Measurements from ENCODE around the gene RAB15.

The RAB15 gene

GRCh38 chr14:64970041-64970440 lies 2.1 kb downstream of the RAB15 start:
- Histone ChIP-seq H3K79me2 (ENCODE audit: control insufficient read depth, insufficient read depth, low read length, unreplicated experiment) (no peaks in the 10 kb centered on the region), H3K27me3 (ENCODE audit: insufficient read depth, low read length) (no peaks in the 10 kb centered on the region), H3K4me1 (ENCODE audit: control insufficient read depth, insufficient read depth, low read length, unreplicated experiment) (no peaks in the 10 kb centered on the region), H2AFZ (ENCODE audit: low read length, unreplicated experiment) (no peak overlapping the region), H3K36me3 (ENCODE audit: insufficient read depth, low read length) (no peaks in the 10 kb centered on the region), H3K4me3 (ENCODE audit: low read depth, low read length) (no peak overlapping the region), H3K27ac (ENCODE audit: low read depth, low read length) (no peak overlapping the region)

GRCh38 chr14:64968651-64969050 lies 3.5 kb downstream of the RAB15 start:
- H3K4me3 ChIP-seq (ENCODE audit: low read depth, low read length), result no peak overlapping the region
- H3K4me1 ChIP-seq (ENCODE audit: control insufficient read depth, insufficient read depth, low read length, unreplicated experiment), result no peaks in the 10 kb centered on the region
- no peaks in the 10 kb centered on the region for H3K36me3 ChIP-seq (ENCODE audit: insufficient read depth, low read length)
- H3K79me2 ChIP-seq (ENCODE audit: control insufficient read depth, insufficient read depth, low read length, unreplicated experiment), result no peaks in the 10 kb centered on the region
- H3K27me3 ChIP-seq (ENCODE audit: insufficient read depth, low read length), result no peaks in the 10 kb centered on the region
- H3K27ac ChIP-seq (ENCODE audit: low read depth, low read length), result no peak overlapping the region
- H2AFZ ChIP-seq (ENCODE audit: low read length, unreplicated experiment), result no peak overlapping the region

GRCh38 chr14:64968167-64968566 lies 4.0 kb downstream of the RAB15 start:
- Histone ChIP-seq H3K36me3 (ENCODE audit: insufficient read depth, low read length) (no peaks in the 10 kb centered on the region), H3K4me3 (ENCODE audit: low read depth, low read length) (no peak overlapping the region), H2AFZ (ENCODE audit: low read length, unreplicated experiment) (no peak overlapping the region), H3K27ac (ENCODE audit: low read depth, low read length) (no peak overlapping the region), H3K4me1 (ENCODE audit: control insufficient read depth, insufficient read depth, low read length, unreplicated experiment) (no peaks in the 10 kb centered on the region), H3K79me2 (ENCODE audit: control insufficient read depth, insufficient read depth, low read length, unreplicated experiment) (no peaks in the 10 kb centered on the region), H3K27me3 (ENCODE audit: insufficient read depth, low read length) (no peaks in the 10 kb centered on the region)

- Histone ChIP-seq H3K27ac (ENCODE audit: low read depth, low read length) (no peak overlapping the region), H3K27me3 (ENCODE audit: insufficient read depth, low read length) (no peaks in the 10 kb centered on the region), H3K79me2 (ENCODE audit: control insufficient read depth, insufficient read depth, low read length, unreplicated experiment) (no peaks in the 10 kb centered on the region), H3K4me1 (ENCODE audit: control insufficient read depth, insufficient read depth, low read length, unreplicated experiment) (no peaks in the 10 kb centered on the region), H3K36me3 (ENCODE audit: insufficient read depth, low read length) (no peaks in the 10 kb centered on the region), H2AFZ (ENCODE audit: low read length, unreplicated experiment) (no peak overlapping the region), H3K4me3 (ENCODE audit: low read depth, low read length) (no peak overlapping the region)
Measured at GRCh38 chr14:64966976-64967375, 5.2 kb downstream of the RAB15 start.

- Histone ChIP-seq H3K27me3 (ENCODE audit: insufficient read depth, low read length) (no peaks in the 10 kb centered on the region), H3K79me2 (ENCODE audit: control insufficient read depth, insufficient read depth, low read length, unreplicated experiment) (no peaks in the 10 kb centered on the region), H3K4me3 (ENCODE audit: low read depth, low read length) (no peak overlapping the region), H2AFZ (ENCODE audit: low read length, unreplicated experiment) (no peak overlapping the region), H3K4me1 (ENCODE audit: control insufficient read depth, insufficient read depth, low read length, unreplicated experiment) (no peaks in the 10 kb centered on the region), H3K36me3 (ENCODE audit: insufficient read depth, low read length) (no peaks in the 10 kb centered on the region), H3K27ac (ENCODE audit: low read depth, low read length) (no peak overlapping the region)
Measured at GRCh38 chr14:64965356-64966000, 6.7 kb downstream of the RAB15 start.

GRCh38 chr14:64963611-64964010 lies 8.5 kb downstream of the RAB15 start:
- H3K4me1 ChIP-seq (ENCODE audit: control insufficient read depth, insufficient read depth, low read length, unreplicated experiment), result no peaks in the 10 kb centered on the region
- H3K27me3 ChIP-seq (ENCODE audit: insufficient read depth, low read length), result no peaks in the 10 kb centered on the region
- H3K27ac ChIP-seq (ENCODE audit: low read depth, low read length), result no peak overlapping the region
- no peaks in the 10 kb centered on the region for H3K79me2 ChIP-seq (ENCODE audit: control insufficient read depth, insufficient read depth, low read length, unreplicated experiment)
- no peak overlapping the region for H3K4me3 ChIP-seq (ENCODE audit: low read depth, low read length)
- H3K36me3 ChIP-seq (ENCODE audit: insufficient read depth, low read length), result no peaks in the 10 kb centered on the region
- H2AFZ ChIP-seq (ENCODE audit: low read length, unreplicated experiment), result no peak overlapping the region

GRCh38 chr14:64960762-64961276 lies 11.3 kb downstream of the RAB15 start:
- H3K79me2 ChIP-seq (ENCODE audit: control insufficient read depth, insufficient read depth, low read length, unreplicated experiment), result no peaks in the 10 kb centered on the region
- H3K4me3 ChIP-seq (ENCODE audit: low read depth, low read length), result no peak overlapping the region

GRCh38 chr14:64958743-64959142 lies 13.4 kb downstream of the RAB15 start:
- H3K27me3 ChIP-seq (ENCODE audit: insufficient read depth, low read length), result no peaks in the 10 kb centered on the region
- no peaks in the 10 kb centered on the region for H3K4me1 ChIP-seq (ENCODE audit: control insufficient read depth, insufficient read depth, low read length, unreplicated experiment)

More at GRCh38 chr14:64960762-64961276, 11.3 kb downstream of the RAB15 start:
- Histone ChIP-seq H3K4me1 (ENCODE audit: control insufficient read depth, insufficient read depth, low read length, unreplicated experiment) (no peaks in the 10 kb centered on the region), H3K27ac (ENCODE audit: low read depth, low read length) (no peak overlapping the region), H3K27me3 (ENCODE audit: insufficient read depth, low read length) (no peaks in the 10 kb centered on the region), H3K36me3 (ENCODE audit: insufficient read depth, low read length) (no peaks in the 10 kb centered on the region), H2AFZ (ENCODE audit: low read length, unreplicated experiment) (no peak overlapping the region)

GRCh38 chr14:64958201-64958600 lies 13.9 kb downstream of the RAB15 start:
- Histone ChIP-seq H3K79me2 (ENCODE audit: control insufficient read depth, insufficient read depth, low read length, unreplicated experiment) (no peaks in the 10 kb centered on the region), H3K36me3 (ENCODE audit: insufficient read depth, low read length) (no peaks in the 10 kb centered on the region), H3K27ac (ENCODE audit: low read depth, low read length) (no peak overlapping the region), H3K27me3 (ENCODE audit: insufficient read depth, low read length) (no peaks in the 10 kb centered on the region), H3K4me1 (ENCODE audit: control insufficient read depth, insufficient read depth, low read length, unreplicated experiment) (no peaks in the 10 kb centered on the region), H3K4me3 (ENCODE audit: low read depth, low read length) (no peak overlapping the region), H2AFZ (ENCODE audit: low read length, unreplicated experiment) (no peak overlapping the region)

More at GRCh38 chr14:64958743-64959142, 13.4 kb downstream of the RAB15 start:
- no peak overlapping the region for H3K4me3 ChIP-seq (ENCODE audit: low read depth, low read length)
- H2AFZ ChIP-seq (ENCODE audit: low read length, unreplicated experiment), result no peak overlapping the region
- H3K36me3 ChIP-seq (ENCODE audit: insufficient read depth, low read length), result no peaks in the 10 kb centered on the region
- H3K79me2 ChIP-seq (ENCODE audit: control insufficient read depth, insufficient read depth, low read length, unreplicated experiment), result no peaks in the 10 kb centered on the region
- no peak overlapping the region for H3K27ac ChIP-seq (ENCODE audit: low read depth, low read length)

GRCh38 chr14:64956697-64957406 lies 15.3 kb downstream of the RAB15 start:
- H3K4me3 ChIP-seq (ENCODE audit: low read depth, low read length), result no peak overlapping the region
- H3K27me3 ChIP-seq (ENCODE audit: insufficient read depth, low read length), result no peaks in the 10 kb centered on the region
- H2AFZ ChIP-seq (ENCODE audit: low read length, unreplicated experiment), result no peak overlapping the region
- H3K4me1 ChIP-seq (ENCODE audit: control insufficient read depth, insufficient read depth, low read length, unreplicated experiment), result no peaks in the 10 kb centered on the region
- H3K79me2 ChIP-seq (ENCODE audit: control insufficient read depth, insufficient read depth, low read length, unreplicated experiment), result no peaks in the 10 kb centered on the region
- no peaks in the 10 kb centered on the region for H3K36me3 ChIP-seq (ENCODE audit: insufficient read depth, low read length)
- H3K27ac ChIP-seq (ENCODE audit: low read depth, low read length), result no peak overlapping the region

- Histone ChIP-seq H3K27me3 (ENCODE audit: insufficient read depth, low read length) (no peaks in the 10 kb centered on the region), H3K4me1 (ENCODE audit: control insufficient read depth, insufficient read depth, low read length, unreplicated experiment) (no peaks in the 10 kb centered on the region), H3K27ac (ENCODE audit: low read depth, low read length) (no peak overlapping the region), H3K4me3 (ENCODE audit: low read depth, low read length) (no peak overlapping the region), H3K36me3 (ENCODE audit: insufficient read depth, low read length) (no peaks in the 10 kb centered on the region), H3K79me2 (ENCODE audit: control insufficient read depth, insufficient read depth, low read length, unreplicated experiment) (no peaks in the 10 kb centered on the region), H2AFZ (ENCODE audit: low read length, unreplicated experiment) (no peak overlapping the region)
Measured at GRCh38 chr14:64955297-64955696, 16.8 kb downstream of the RAB15 start.
